Measurements from ENCODE around the gene LCP1. TPM values are rescaled to one million over a fixed set of nuclear protein-coding genes. Genes with fewer than 3 reads are reported as not detected.

The LCP1 gene
- total RNA-seq, 1 donor from 2014 or later, result 11.6 TPM

- Mint-ChIP-seq H3K36me3 (no peaks in the 10 kb centered on the region), H3K27me3 (ENCODE audit: low read depth) (no peaks in the 10 kb centered on the region), H3K27ac (peak overlapping the region; percentile 14), H3K4me3 (no peak overlapping the region), H3K9me3 (no peaks in the 10 kb centered on the region), H3K4me1 (peaks cover 33% of the 10 kb centered on the region)
- TF ChIP-seq, protein P1, sequence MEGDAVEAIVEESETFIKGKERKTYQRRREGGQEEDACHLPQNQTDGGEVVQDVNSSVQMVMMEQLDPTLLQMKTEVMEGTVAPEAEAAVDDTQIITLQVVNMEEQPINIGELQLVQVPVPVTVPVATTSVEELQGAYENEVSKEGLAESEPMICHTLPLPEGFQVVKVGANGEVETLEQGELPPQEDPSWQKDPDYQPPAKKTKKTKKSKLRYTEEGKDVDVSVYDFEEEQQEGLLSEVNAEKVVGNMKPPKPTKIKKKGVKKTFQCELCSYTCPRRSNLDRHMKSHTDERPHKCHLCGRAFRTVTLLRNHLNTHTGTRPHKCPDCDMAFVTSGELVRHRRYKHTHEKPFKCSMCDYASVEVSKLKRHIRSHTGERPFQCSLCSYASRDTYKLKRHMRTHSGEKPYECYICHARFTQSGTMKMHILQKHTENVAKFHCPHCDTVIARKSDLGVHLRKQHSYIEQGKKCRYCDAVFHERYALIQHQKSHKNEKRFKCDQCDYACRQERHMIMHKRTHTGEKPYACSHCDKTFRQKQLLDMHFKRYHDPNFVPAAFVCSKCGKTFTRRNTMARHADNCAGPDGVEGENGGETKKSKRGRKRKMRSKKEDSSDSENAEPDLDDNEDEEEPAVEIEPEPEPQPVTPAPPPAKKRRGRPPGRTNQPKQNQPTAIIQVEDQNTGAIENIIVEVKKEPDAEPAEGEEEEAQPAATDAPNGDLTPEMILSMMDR (IDR thresholded peaks at IDR 0.05; ENCODE audit: unreplicated experiment), result no peak
- no peak for DNase-seq (ENCODE audit: low spot score in 2 of 2, unreplicated experiment in 2 of 2)
These were observed 12.2 kb downstream of the LCP1 start for GRCh38 chr13:46169758-46170157.

- H3K4me1 Mint-ChIP-seq, result peaks cover 34% of the 10 kb centered on the region
- H3K4me3 Mint-ChIP-seq, result no peak overlapping the region
- H3K27ac Mint-ChIP-seq, result peak overlapping the region; percentile 86
- TF ChIP-seq, protein P1 (IDR thresholded peaks at IDR 0.05; ENCODE audit: unreplicated experiment), result no peak
- no peak for DNase-seq (ENCODE audit: low spot score in 2 of 2, unreplicated experiment in 2 of 2)
- H3K27me3 Mint-ChIP-seq (ENCODE audit: low read depth), result no peaks in the 10 kb centered on the region
- H3K36me3 Mint-ChIP-seq, result no peaks in the 10 kb centered on the region
- no peaks in the 10 kb centered on the region for H3K9me3 Mint-ChIP-seq
These were observed 13.2 kb downstream of the LCP1 start for GRCh38 chr13:46168783-46169182.

DNA sequence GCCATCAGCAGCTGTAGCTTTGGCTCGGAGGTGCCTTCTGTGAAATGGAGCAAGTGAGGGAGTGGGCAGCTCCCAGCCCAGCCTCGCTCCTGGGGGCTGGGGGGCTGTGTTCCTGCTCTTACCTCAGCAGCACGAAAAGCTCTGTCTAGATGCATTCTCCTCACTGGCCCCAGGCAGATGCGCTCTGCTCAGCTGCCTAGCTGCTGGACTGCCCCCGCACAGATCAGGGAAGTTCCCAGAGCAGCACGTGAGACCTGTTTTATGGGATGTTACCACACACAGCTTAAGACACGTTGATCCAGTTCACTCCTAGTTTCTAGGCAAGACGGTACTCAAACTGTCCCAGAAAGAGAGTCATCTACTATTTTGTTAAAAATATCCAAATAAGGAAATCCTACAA is 13.6 kb downstream of the LCP1 start:
- Mint-ChIP-seq H3K27ac (peak overlapping the region; percentile 86), H3K27me3 (ENCODE audit: low read depth) (no peaks in the 10 kb centered on the region), H3K4me3 (peak overlapping the region; percentile 22)

DNA sequence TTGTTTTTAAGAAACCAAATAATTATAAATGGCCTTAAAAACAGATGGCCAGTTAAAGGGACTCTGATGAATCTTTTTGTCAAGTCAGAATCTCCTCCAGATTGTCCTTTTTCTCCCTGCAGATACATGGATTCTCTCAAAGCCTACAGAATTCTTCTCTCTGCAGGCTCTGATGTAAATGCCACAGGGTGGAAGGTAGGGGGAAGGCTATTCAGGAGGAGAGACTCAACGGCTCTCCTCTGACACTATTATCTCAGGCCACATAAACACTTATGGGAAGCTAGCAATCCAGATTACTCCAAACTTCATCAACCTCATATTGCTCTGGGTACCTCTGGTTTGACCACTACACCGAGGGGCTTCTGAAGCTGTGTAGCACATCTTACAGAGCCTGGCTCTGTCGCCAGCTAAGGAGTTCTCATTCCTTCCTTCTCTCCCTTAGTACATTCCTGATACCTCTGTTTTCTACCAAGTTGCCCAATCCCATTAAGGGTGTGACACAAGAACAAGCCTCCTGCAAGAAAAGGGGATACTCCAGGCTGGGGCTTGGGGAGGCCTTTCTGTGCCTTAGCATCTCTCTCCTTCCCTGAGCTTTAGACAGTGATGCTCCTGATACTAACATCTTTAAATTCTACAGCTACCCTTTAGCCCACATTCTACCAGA is 14.9 kb downstream of the LCP1 start:
- TF ChIP-seq, protein P1 (IDR thresholded peaks at IDR 0.05; ENCODE audit: unreplicated experiment), result no peak
- no peak for DNase-seq (ENCODE audit: low spot score in 2 of 2, unreplicated experiment in 2 of 2)
- Mint-ChIP-seq H3K27me3 (ENCODE audit: low read depth) (no peaks in the 10 kb centered on the region), H3K9me3 (no peaks in the 10 kb centered on the region), H3K27ac (no peak overlapping the region), H3K4me3 (no peak overlapping the region), H3K36me3 (no peaks in the 10 kb centered on the region), H3K4me1 (peaks cover 34% of the 10 kb centered on the region)

More for the DNA sequence above, 13.6 kb downstream of the LCP1 start:
- Mint-ChIP-seq H3K36me3 (no peaks in the 10 kb centered on the region), H3K4me1 (peaks cover 34% of the 10 kb centered on the region), H3K9me3 (no peaks in the 10 kb centered on the region)
- TF ChIP-seq, protein P1 (IDR thresholded peaks at IDR 0.05; ENCODE audit: unreplicated experiment), result no peak
- DNase-seq (ENCODE audit: low spot score in 2 of 2, unreplicated experiment in 2 of 2), result peak; percentile 35 to 53

GRCh38 chr13:46166224-46166584 is 15.8 kb downstream of the LCP1 start:
- Mint-ChIP-seq H3K4me1 (peaks cover 34% of the 10 kb centered on the region), H3K27ac (no peak overlapping the region), H3K4me3 (no peak overlapping the region), H3K27me3 (ENCODE audit: low read depth) (no peaks in the 10 kb centered on the region), H3K36me3 (no peaks in the 10 kb centered on the region), H3K9me3 (no peaks in the 10 kb centered on the region)
- DNase-seq (ENCODE audit: low spot score in 2 of 2, unreplicated experiment in 2 of 2), result no peak
- TF ChIP-seq, protein P1 (IDR thresholded peaks at IDR 0.05; ENCODE audit: unreplicated experiment), result no peak
